ENCODE results near the gene JARID2.

DNA sequence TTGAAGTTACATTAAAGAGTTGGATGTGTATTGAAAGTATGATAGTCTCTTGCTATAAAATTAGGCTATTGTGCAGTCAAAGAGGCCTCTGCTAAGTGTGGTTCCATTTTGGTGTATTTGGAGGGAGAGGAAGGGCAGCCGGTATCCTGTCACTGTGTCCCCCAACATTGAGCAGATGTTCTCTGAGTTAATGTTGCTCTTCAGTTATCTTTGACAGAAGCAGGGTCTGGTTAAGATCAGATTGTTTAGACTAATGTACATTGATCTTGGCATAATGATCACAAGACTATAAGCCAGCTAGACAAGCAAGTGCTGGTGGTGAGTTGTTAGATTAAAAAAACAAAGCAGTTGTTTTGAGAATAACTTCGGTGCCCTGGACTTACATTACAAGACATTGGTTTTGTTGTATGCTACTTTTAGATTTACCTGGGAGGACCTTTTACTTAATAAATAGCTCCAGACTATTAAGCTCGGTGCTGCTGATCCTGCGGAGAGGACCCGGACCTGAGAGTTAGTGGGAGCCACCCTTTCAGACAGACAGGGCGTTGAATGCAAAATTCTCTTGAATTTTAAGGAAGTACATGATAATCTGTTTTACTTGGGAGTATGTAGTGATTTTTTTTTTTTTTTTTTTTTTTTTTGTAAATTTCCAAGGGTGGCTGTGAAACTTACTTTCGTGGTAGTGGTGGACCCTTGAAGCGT lies 97.8 kb downstream of the JARID2 start:
- TF ChIP-seq, protein P1, sequence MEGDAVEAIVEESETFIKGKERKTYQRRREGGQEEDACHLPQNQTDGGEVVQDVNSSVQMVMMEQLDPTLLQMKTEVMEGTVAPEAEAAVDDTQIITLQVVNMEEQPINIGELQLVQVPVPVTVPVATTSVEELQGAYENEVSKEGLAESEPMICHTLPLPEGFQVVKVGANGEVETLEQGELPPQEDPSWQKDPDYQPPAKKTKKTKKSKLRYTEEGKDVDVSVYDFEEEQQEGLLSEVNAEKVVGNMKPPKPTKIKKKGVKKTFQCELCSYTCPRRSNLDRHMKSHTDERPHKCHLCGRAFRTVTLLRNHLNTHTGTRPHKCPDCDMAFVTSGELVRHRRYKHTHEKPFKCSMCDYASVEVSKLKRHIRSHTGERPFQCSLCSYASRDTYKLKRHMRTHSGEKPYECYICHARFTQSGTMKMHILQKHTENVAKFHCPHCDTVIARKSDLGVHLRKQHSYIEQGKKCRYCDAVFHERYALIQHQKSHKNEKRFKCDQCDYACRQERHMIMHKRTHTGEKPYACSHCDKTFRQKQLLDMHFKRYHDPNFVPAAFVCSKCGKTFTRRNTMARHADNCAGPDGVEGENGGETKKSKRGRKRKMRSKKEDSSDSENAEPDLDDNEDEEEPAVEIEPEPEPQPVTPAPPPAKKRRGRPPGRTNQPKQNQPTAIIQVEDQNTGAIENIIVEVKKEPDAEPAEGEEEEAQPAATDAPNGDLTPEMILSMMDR (IDR thresholded peaks at IDR 0.05): no peak
- TF ChIP-seq POLR2A (IDR thresholded peaks at IDR 0.05): no peak

All from testis (tissue), 2 donors.